Activated naive CD8-positive, alpha-beta T cell treated with anti-CD3 and anti-CD28 coated beads, Interleukin-2, amount 50 U/mL, for 16 hours (primary cell): ENCODE measurements around the gene COBL.

Experiments
- DNase-seq: peaks from one replicate; pipeline ENCODE4 v3.0.0-alpha.2; 2020; ENCODE audit warnings: low read depth, low spot score

The COBL gene

DNA sequence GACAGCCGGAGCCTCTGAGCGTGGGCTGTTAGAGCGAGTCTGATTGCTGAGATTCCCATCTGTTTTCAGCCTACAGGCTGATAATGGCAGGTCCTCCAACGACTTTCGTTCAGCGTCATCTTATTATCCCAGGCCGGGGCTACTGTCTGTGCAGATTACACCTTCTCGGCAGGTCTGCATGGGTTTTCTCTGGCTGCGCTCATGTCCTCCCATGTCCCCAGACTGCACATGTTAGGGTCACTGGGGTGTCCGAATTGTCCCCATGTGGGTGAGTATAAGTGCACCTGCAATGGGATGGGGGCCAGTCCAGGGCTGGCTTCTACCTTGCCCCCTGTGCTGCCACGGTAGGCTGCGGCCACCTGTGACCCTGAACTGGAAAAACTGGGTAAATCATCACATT is 257.8 kb downstream of the COBL start:
- DNase-seq = no peak

DNA sequence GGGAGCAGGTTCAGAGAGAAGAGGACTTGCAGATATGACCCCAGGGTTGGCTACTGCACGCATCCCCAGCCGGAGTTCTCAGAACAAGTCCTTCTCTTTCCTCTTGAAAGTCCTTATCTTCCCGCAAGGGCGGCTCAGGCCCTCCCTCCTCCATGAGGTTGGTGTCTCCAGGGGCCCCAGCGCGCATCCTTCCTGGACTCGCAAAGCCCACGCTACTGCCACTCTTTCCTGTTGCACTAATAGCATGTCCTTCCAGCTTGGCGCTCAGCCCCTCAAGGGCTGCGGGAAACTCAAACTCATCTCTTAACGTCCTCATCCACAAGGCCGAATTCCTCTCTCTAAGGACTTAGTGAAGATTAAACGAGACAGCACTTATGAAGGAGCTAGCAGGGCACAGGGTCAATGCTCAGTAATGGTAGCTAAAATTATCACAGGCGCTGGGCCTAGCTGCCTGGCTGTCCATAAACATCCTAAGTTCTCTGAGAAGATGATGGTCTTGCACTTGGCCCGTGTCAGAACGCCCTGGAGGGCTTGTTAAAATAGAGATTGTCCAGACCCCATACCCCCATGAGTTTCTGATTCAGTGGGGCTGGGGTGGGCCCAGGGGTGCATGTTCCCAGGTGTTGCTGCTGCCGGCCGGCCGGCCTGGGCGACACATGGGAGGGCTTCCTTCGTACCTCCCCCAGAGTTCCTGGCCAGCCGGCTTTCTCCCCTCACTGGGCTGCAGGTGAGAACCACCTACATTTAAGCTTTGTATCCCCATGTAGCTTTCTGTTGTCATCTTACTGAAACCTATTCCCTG is 261.4 kb downstream of the COBL start:
- DNase-seq = no peak

DNA sequence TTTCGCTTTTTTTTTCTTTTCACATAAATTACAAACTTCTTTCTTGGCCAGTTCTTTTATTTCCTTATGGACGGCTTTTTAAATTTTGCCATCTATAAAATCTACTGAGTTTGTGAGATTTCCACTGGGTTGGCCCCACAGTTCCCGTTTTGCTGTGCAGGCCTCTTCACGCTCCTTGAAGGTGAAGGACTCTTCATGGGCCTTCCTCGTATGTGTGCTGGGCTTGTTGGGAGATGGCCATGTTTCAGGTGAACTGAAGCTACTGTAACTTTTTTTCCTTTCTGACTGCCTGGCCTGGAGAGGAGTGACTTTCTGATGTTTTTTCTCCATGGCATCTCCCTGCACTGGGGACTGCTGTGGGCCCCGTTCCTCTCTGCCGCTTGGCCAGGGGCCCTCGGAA is 262.4 kb downstream of the COBL start:
- no peak for DNase-seq

DNA sequence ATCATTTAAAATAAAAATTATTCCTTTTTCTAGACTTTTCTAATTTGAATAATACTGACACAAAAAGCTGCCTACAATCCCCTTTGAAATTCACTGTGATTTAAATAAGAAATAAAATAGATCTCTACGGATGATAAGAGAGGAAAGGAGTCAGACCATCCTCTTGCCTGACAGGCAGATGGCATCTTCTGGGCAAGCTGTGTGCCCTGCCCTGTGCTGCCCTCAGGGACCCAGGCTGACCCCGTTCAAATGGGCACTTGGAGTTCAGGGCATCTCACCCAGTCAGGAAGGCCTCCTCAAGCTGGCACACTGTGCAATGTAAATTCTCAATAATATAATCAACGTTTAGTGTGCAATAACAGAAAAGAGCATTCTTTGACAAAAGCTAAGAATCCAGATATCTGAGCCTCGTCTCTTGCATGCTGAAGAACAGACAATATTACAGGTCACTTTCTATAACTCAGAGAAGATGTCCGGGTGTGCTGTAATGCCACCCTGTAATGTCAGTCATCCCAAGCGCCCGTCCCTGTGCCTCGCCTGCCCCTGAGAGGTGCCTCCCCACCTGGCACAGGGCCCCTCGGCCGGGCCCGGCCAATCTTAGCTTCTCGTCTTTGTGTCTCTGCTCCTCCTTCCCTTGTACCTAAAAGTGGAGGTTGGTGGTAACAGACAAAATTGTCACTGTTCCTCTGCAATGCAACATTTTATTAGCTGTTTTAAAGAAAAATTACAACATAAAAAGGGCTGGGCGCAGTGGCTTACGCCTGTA is 263.3 kb downstream of the COBL start:
- DNase-seq = no peak

DNA sequence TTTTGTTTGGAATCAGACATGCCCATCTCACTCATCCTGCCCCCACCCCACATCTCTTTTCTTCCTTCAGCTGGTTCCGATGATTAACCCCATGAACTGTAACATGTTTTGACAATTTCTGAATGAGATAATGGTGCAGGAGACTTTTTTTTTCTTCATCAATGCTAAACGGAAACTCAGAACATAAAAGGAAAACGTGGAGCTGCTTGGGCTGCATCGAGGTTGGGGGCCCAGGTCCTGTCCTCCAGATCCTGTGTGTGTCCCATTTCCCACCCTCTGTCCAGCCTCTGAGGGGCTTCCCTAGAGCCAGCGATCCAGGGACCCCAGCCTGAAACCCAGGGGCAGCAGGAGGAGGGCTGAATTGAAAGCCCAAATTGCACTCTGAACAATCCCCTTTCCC is 270.1 kb downstream of the COBL start:
- no peak for DNase-seq

DNA sequence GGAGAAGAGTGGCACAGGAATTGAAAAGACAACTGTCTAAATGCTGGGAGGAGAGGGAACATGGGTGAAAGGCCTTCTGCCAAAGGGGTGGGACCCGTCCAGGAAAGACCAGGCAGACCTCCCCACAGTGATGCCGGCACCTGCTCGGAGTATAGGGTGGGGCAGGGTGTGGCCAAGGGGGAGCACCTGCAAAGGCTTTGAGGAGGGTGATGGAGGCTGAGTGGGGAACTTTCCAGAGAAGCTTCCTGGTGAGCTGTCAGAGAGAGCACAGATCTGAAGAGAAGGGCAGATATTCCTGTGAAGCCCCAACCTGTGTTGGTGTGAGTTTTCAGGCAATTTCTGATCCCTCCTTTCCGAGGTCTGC is 270.5 kb downstream of the COBL start:
- DNase-seq = no peak

DNA sequence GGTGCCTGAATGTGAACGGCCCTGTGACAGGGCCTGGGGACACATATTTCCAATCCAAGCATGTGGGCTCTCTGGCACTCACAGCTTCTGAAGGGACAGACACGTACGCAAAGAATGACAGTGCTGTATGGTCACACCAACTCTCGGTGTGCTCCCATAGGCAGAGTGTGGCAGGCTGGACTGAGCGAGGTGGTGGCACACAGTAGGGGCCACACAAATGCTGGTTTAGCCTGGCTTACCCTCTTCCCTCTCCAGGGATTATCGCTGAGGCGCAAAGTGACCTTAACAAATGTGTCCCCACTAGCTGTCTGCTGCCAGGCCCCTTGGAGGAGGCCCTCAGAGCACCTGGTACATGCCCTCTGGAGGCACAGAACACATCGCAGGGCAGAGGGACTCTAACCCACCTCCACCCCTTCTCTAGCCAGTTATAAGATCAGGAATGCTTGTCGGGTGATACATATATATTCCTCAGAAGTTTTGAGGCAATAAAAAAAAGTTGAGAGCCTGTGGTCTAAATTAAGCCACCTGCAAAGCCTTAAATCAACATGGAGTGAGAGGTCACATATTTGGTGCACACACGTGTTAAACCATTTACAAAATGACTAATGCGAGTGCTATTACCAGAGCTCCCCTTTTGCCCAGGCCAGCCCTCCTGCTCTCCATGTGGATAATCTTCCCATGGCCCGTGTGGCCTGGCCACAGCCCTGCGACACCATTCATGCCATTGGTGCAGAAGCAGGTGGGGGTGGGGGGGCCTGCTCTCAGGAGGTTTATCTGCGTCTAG is 271.1 kb downstream of the COBL start:
- DNase-seq = no peak

DNA sequence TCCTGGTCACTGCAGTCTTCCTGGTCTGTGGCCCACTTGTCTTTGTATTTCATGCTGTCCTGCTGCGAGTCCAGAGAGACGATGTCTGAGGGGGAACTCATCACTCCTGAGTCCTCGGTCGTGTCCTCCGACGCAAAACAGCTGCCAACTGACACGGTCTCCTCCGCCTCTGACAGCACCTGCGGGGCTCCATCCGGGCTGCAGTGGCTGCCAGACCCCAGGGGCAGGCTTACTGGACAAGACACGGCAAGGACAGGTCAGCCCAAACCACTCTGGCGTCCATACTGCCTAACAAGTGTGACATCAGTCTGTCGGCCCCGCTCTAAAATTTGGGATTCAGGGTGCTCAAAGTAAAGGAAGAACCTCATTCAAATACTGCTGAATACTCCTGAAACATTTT is 273.1 kb downstream of the COBL start:
- no peak for DNase-seq

DNA sequence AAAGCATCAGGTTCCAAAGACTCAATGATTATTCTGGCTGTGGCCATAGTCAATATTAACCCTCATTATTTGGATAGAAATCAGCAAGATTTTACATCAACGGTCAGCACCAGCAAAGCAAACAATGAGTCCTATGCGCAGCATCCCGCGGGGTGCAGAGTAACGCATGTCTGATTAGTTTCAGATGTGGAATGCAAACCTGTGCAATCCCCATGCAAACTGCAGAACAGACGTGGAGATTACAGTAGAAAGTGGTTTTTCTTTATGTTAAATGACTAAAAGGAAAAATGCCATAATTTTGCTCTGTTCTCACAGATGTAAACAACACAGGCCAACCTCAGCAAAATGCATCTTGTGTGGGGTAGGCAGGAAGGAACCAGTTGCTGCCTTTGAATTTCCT is 275.8 kb downstream of the COBL start:
- no peak for DNase-seq

DNA sequence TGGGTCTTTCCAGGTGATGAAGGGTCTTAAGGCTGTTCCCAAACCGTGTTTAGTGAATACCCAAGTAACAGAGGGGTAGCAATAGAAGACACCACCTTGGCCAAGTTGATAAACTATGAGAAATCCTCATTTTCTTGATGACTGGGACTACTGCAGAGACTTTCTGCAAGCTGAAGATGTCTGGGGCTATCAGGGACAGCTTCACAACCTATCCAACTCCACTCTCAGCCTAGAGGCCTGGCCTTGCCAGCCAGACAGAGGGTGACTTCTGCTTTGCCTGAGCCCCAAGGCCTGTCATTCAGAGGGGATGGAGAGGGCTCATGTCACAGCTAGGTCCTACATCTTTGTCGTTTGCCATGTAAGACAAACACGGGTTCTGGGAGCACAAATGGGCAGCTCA is 278.0 kb downstream of the COBL start:
- no peak for DNase-seq

DNA sequence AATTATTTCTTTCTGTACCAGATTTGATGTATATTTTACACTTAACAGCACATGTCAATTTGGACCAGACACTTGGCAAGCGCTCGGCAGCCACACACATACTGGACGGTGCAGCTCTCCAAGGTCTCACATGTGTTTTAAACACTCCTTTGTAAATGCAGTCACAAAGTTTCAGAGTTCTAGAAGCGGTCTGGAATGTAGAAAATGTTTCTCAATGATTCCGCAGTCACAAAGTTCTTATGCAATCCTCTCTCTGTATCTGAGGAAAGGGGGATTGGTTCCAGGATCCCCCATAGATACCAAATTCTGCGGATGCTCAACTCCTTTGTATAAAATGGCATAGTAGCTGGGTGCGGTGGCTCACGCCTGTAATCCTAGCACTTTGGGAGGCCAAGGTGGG is 280.9 kb downstream of the COBL start:
- DNase-seq = no peak

DNA sequence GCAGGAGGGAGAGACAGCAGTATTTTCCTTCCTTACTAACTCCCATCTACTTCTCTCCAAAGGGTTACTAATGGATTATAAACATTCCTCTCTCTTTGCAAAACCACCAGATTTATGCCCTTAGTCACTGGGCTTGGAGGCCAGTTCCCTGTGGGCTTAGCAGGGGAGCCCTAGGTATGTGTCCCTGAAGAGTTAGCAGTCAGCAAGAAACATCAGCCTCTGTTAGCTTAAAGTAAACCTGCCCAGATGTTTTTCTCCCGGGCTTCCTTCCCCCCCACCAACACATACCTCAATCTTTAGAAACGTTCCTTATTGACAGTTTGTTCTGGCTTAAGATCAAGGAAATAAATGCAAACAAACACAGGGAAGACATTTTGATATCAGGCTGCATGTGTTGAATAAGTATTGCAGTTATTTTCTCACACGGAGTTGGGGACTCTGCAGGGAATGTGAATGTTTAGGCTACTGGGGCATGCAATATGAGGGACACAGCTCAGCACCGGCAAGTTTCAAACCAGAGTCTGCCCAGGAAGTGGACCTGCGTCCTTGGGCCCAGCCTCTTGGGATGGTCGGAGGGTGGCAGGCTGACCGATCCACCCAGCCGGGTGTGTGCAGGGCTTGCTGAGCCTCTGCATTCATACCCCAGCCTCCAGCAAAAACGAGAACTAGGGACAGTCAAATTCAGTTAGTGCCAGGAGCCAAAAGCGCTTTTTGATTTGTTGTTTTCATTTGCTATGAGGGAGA is 281.9 kb downstream of the COBL start:
- DNase-seq = no peak

DNA sequence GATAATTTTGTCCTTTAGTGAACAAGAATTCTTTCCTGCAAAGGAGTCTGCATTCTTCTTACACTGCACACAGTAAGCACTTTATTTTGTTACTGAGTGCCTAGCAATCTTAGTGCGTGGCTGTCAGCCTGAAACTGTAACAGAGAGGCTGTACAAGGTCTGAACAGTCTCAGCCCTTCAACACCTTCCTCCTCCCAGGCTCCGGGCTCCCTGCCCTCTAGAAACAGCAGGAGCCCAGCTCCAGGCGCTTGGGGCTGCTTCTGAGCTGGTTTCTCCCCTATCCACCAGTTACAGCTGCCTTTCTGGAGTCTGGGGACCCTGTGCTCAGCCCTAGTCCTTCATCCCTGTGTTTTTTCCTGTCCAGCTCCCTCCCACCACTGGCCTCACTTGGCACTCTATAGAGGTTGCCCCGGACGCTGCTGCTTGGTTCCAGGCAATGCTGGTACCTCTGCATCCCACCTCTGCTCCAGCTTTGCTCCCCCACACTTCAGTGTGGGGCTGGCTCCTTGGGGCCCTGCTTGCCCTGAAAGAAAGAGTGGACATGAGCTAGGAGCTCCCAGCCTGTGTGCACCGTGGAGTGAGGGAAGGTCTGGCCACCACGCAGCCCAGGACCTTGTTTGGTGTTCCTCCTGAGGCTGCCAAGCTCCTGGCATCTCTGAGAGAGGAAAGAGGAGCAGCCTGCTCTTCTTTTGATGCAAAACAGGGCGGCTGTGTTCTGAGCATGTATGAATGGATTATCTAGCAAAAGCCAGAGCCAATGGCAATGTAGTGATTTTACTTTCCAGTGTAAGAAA is 282.7 kb downstream of the COBL start:
- no peak for DNase-seq

DNA sequence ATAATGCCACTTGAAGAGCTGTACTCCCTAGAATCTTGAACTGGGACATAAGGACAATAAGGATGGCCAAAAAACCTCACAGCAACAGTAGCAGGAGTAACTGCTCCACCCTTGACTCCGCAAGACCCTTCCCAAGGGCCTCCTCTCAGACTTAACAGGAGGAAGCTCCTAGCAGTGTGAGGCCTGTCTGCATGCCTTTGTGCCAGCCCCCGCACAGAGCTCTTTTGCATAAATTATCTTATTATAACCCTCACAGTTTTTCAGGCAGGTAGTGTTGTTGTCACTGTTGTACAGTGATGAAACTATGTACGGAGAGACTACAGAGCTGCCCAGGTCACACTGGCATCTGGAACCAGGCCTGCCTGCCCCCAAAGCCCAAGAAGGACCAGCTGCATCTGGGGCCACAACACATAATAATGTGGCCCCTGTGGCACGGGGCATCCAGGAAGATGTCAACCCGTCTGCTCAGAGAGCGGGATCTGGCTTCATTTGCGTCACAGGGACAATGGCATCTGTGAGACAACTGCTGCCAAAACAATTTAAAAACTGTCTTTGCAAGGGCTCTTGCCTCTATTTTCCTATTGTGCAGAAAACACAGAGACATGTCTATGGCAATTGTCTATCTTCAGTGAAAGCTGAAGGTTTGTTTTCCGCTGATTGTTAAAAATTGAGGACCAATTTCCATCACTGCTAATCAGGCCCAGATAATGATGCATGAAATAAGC is 284.7 kb downstream of the COBL start:
- no peak for DNase-seq

DNA sequence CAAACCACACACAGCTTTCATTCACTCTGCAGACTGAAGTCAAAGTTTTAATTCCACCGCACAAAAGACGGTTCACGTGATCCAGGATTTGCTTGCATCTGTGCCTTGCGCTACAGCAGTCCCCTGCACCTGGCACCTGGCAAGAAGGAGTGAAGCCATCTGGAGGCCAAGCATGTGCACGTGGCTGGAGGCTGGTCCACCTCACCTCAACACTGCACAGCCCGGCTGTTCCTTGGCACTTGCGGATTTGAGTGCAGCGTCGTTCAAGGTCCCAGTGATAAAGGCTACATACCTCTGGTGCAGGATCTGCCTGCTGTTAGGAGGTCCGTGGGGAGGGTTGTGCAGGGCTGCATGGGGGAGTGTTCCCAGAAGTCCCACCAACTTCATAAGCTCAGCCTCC is 285.4 kb downstream of the COBL start:
- no peak for DNase-seq

DNA sequence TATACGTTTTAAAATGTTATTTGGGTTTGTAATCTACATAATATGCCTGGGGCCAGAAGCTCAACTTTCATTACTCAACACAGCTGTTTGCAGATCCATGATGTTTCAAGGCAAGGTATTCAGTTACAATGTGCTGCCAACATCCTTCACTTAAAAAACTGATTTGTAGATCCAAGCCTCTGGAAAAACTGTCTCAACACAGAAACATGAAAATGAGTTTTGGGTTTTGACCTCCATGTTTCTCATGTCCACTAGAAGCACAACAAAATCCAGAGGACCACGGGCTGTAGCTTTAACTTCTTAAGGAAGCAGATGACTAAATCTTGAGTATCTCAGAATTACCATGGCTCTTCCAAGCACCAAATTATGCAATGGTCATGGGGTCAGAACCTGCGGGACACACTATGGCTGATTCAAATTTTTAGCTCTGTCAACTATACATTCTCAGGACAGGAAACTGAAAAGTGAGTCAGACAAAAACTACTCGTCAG is 286.9 kb downstream of the COBL start:
- DNase-seq = no peak

DNA sequence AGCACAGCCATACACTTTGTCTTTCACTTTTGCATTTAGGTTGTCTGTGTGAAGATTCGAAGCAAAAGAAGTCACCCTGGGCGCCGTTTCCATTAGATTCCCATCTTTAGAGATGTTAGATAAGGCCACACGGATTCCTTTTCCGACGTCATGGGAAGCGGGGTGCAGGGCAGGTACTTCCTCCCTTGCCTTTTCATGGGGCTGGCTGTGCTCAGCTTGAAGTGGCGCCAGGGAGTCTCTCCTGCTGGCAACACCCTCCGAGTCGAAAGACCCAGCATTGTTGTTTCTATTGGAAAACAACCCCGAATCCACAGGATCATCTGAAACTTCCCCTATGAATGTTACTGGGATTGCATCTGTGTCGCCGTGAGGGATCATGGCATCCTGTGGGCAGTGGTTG is 287.5 kb downstream of the COBL start:
- DNase-seq = no peak

DNA sequence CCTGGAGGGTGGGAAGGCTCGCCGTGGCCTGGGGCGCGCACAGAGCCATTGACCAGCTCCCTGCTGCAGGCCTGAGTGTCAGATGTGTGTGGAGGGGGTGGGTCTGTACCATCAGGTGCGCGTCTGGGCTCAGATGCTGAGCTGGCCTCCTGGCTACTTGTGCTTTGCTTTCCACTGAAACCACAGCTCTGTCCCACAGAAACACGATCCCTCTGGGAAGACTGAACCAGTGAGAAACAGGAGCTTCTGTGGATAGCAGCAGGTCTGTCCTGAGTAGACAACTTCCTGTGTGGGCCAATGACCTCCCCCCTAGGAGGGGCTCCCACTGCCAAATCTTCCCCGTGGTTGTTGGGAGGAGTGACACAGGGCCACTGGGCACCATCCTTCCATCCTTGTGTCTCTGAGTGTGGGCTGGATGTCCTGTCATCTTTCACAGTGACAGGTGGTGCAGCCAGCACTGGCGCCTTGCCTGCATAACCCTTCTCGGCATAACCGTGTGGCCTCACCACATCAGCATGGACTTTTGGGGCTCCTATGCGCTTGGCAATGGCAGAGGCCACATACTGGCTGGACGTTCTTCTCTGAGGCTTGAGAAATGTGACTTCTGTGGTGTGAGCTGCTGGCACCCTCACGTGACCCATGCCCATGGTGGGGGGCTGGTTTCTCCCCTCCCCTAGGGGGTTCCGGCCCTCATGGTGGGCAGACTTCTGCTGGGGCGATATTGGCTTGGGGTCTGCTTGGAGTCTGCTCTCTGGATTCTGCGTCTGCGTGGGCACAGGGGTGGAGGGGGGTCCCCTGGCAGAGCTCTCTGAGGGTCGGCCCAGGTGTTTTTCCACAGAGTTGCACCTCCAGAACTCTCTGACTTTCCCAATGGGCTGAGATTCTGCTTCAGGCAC is 288.4 kb downstream of the COBL start:
- no peak for DNase-seq
